ENCODE measurements around the gene OR10R2. TPM values are rescaled to one million over a fixed set of nuclear protein-coding genes. Genes with fewer than 3 reads are reported as not detected.

OR10R2 gene
- total and polyA plus RNA-seq, 9 donors, result not detected

DNA sequence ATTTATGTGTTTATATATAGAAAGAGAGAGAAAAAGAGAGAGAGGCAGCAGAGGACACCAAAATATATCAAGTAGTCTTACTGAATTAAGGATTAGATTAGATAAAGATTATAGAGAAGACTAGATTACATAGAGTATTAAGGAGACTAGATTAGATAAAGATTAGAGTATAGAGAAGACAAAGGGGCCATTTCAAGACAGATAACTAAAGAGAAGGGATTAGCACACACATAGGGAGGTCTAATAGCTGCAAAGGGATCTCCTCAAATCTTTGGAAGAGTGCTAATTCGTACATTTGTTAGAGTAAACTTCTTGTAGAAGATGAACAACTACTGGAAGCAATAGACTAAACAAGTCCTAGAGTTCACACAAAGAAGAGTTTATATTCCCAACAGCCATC lies 48.0 kb downstream of the OR10R2 start:
- Histone ChIP-seq H3K36me3 (no peaks in the 10 kb centered on the region), H3K4me1 (ENCODE audit: insufficient read depth) (no peaks in the 10 kb centered on the region), H3K9me3 (no peaks in the 10 kb centered on the region), H3K27ac (no peak overlapping the region), H3K27me3 (no peaks in the 10 kb centered on the region), H3K4me3 (no peak overlapping the region)
- no peak for TF ChIP-seq POLR2A (IDR thresholded peaks at IDR 0.05)
- no peak for TF ChIP-seq CTCF (IDR thresholded peaks at IDR 0.05)
- intact Hi-C loops (cut with DNase I), result no loop called here
- WGBS, 3 donors, result 10 to 27% (median 18%) methylated on average over 1 of the region's 1 CpG
- DNase-seq, result no peak

DNA sequence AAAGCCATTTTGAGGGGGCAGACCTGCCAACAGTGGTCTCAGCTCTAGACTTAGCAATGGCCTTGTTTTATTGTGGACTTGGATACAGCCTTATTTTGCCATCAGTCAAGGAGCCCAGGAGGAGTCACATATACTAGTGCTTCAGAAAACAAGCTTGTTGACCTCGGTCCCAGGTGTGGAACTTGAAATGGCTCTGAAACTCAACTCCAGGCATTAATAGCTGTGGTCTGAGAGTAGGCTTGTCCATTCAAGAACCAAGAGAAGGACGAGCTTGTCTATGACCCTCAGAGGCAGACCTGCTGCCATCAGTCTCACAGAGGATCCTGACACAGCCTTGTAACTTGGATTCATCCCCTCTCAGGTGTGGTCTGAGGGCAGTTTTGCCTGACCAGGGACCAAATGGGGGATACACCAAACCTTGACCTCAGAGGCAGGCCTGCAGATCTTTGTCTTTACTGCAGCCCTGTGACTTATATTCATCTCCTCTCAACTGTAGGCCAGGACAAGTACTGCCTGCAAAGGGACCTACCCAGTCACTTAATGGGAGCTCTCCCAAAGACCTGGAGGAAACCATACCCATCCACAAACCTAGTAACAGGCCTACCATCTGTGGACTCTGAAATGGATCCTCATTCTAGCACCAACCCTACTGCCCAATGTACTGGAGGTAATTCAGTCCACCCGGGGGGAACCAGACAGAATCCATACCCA lies 49.1 kb downstream of the OR10R2 start:
- no peaks in the 10 kb centered on the region for H3K9me3 ChIP-seq
- WGBS, 3 donors, result 87 to 94% (median 90%) methylated on average over 3 of the region's 3 CpGs
- no peak overlapping the region for H3K27ac ChIP-seq
- no peaks in the 10 kb centered on the region for H3K4me1 ChIP-seq (ENCODE audit: insufficient read depth)
- no peak overlapping the region for H3K4me3 ChIP-seq
- TF ChIP-seq CTCF (IDR thresholded peaks at IDR 0.05) (no peak), POLR2A (IDR thresholded peaks at IDR 0.05) (no peak), EP300 (IDR thresholded peaks at IDR 0.05) (no peak)
- no peaks in the 10 kb centered on the region for H3K27me3 ChIP-seq
- intact Hi-C loops (cut with DNase I), result no loop called here
- no peaks in the 10 kb centered on the region for H3K36me3 ChIP-seq
- no peak for DNase-seq

DNA sequence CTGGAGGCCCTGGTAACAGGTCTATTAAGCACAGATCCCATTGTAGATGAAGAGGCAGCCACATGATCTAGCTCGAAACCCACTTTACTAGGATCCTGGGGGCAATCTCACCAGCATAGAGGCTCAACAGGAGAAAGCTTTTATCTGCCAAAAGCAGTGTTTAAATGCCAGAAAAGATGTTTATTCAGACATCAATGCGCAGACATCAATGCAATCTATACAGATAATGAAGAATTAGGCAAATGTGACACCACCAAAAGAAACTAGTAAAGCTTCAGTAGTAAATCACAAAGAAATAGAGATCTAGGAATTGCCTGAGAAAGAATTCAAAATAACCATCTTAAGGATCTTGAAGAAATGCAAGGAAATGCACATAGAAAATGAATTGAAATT lies 49.6 kb downstream of the OR10R2 start:
- H3K27ac ChIP-seq, result no peak overlapping the region
- WGBS, 3 donors, result 89 to 97% (median 90%) methylated on average over 2 of the region's 2 CpGs
- no peak overlapping the region for H3K4me3 ChIP-seq
- no peak for TF ChIP-seq EP300 (IDR thresholded peaks at IDR 0.05)
- TF ChIP-seq POLR2A (IDR thresholded peaks at IDR 0.05), result no peak
- no peak for TF ChIP-seq CTCF (IDR thresholded peaks at IDR 0.05)
- no peaks in the 10 kb centered on the region for H3K9me3 ChIP-seq
- DNase-seq, result no peak
- H3K36me3 ChIP-seq, result no peaks in the 10 kb centered on the region
- H3K4me1 ChIP-seq (ENCODE audit: insufficient read depth), result no peaks in the 10 kb centered on the region
- intact Hi-C loops (cut with DNase I), result no loop called here
- no peaks in the 10 kb centered on the region for H3K27me3 ChIP-seq

DNA sequence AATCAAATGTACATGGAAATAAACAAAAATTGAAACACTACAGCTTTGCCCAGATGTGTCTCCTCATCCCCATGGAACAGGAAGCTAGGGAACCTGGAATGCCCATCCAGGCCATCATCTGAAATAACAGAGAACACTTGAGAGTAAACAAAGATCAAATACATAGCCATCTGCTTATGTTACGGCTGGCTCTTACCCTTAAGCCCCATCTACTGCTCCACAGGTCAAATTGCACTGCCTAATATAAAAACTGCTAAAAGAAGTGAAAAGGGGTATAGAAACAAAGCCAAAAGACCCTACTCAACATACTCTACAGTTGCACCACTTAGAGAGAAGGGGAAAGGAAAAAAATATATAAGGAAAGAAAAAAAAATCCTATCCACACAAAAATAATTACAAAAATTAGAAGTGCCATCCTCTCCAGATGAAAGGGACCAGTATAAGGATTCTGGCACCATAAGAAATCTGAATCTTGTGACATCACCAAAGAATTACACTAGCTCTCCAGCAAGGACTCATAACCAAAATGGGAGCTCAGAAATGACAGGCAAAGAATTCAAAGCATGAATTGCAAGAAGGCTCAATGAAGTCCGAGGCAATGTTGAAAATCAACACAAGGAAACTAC lies 55.3 kb downstream of the OR10R2 start:
- Histone ChIP-seq H3K4me3 (no peak overlapping the region), H3K9me3 (no peaks in the 10 kb centered on the region), H3K4me1 (ENCODE audit: insufficient read depth) (no peaks in the 10 kb centered on the region), H3K36me3 (no peaks in the 10 kb centered on the region), H3K27ac (no peak overlapping the region), H3K27me3 (no peaks in the 10 kb centered on the region)
- no peak for DNase-seq
- 35 to 76% (median 40%) methylated on average over 2 of the region's 2 CpGs for WGBS, 3 donors
- intact Hi-C loops (cut with DNase I), result no loop called here
- TF ChIP-seq CTCF (IDR thresholded peaks at IDR 0.05) (no peak), POLR2A (IDR thresholded peaks at IDR 0.05) (no peak), EP300 (IDR thresholded peaks at IDR 0.05) (no peak)

Other genes with a start within 250 kb of the OR10R2 start
- gene CD1A, start 217.8 kb upstream of the OR10R2 start, total RNA-seq, result not detected
- gene CD1A, start 217.8 kb upstream of the OR10R2 start, polyA plus RNA-seq, result not detected
- under 1 TPM in 3 of 7 donors, not detected in 4; 0.22 to 0.28 (median 0.25) TPM for gene CD1C, start 182.3 kb upstream of the OR10R2 start, total RNA-seq
- 1 to 10 TPM in 1 of 2 donors, under 1 TPM in 1; 0.36 to 6.6 TPM for gene CD1C, start 182.3 kb upstream of the OR10R2 start, polyA plus RNA-seq
- gene CD1B, start 140.7 kb upstream of the OR10R2 start, total RNA-seq, result not detected
- under 1 TPM in 1 of 2 donors, not detected in 1; 0.38 TPM for gene CD1B, start 140.7 kb upstream of the OR10R2 start, polyA plus RNA-seq
- under 1 TPM in 1 of 7 donors, not detected in 6; 0.23 TPM for gene CD1E, start 118.3 kb upstream of the OR10R2 start, total RNA-seq
- gene CD1E, start 118.3 kb upstream of the OR10R2 start, polyA plus RNA-seq, result 1 to 10 TPM in 1 of 2 donors, not detected in 1; 2.5 TPM
- gene OR10T2, start 72.8 kb upstream of the OR10R2 start, total RNA-seq, result not detected
- not detected for gene OR10T2, start 72.8 kb upstream of the OR10R2 start, polyA plus RNA-seq
- gene OR10K2, start 46.0 kb upstream of the OR10R2 start, total RNA-seq, result not detected
- not detected for gene OR10K2, start 46.0 kb upstream of the OR10R2 start, polyA plus RNA-seq
- not detected for gene OR10K1, start 10.4 kb upstream of the OR10R2 start, total RNA-seq
- not detected for gene OR10K1, start 10.4 kb upstream of the OR10R2 start, polyA plus RNA-seq
- gene OR6Y1, start 82.2 kb downstream of the OR10R2 start, total RNA-seq, result not detected
- gene OR6Y1, start 82.2 kb downstream of the OR10R2 start, polyA plus RNA-seq, result not detected
- not detected for gene OR6P1, start 98.4 kb downstream of the OR10R2 start, total RNA-seq
- gene OR6P1, start 98.4 kb downstream of the OR10R2 start, polyA plus RNA-seq, result not detected
- not detected for gene OR10X1, start 107.7 kb downstream of the OR10R2 start, total RNA-seq
- gene OR10X1, start 107.7 kb downstream of the OR10R2 start, polyA plus RNA-seq, result not detected
- not detected for gene OR10Z1, start 133.0 kb downstream of the OR10R2 start, total RNA-seq
- gene OR10Z1, start 133.0 kb downstream of the OR10R2 start, polyA plus RNA-seq, result not detected
- 1 to 10 TPM in 1 of 7 donors, under 1 TPM in 4, not detected in 2; 0.10 to 1.8 (median 0.23) TPM for gene SPTA1, start 214.5 kb downstream of the OR10R2 start, total RNA-seq
- under 1 TPM; 0.07 to 0.17 TPM for gene SPTA1, start 214.5 kb downstream of the OR10R2 start, polyA plus RNA-seq
- not detected for gene OR6K2, start 228.4 kb downstream of the OR10R2 start, total RNA-seq
- gene OR6K2, start 228.4 kb downstream of the OR10R2 start, polyA plus RNA-seq, result not detected
- under 1 TPM in 1 of 7 donors, not detected in 6; 0.11 TPM for gene OR6K3, start 248.5 kb downstream of the OR10R2 start, total RNA-seq
- not detected for gene OR6K3, start 248.5 kb downstream of the OR10R2 start, polyA plus RNA-seq

Data from ovary (tissue), 9 donors.